T47D (cell line): Measurements from ENCODE around the gene DNM3.

Source experiments
- DNase-seq, 2 experiments: peaks; one replicate each; pipeline versions ENCODE4 v3.0.0 to v3.0.0-alpha.2; 2011 to 2012; ENCODE audit warnings: low read depth in 1 of 2, low spot score in 1 of 2
- JUND ChIP-seq: IDR thresholded peaks from 2 replicates; pipeline ENCODE4 v1.6.1; 2012; ENCODE audit warnings: low read depth
- in situ Hi-C: cut with HindIII; loops from 2 replicates; pipeline ENCODE4 v1.10.0; 2016; ENCODE audit warnings: low sequenced_read_pairs, low pct_unique_long_range_greater_than_20kb

DNM3 gene

DNA sequence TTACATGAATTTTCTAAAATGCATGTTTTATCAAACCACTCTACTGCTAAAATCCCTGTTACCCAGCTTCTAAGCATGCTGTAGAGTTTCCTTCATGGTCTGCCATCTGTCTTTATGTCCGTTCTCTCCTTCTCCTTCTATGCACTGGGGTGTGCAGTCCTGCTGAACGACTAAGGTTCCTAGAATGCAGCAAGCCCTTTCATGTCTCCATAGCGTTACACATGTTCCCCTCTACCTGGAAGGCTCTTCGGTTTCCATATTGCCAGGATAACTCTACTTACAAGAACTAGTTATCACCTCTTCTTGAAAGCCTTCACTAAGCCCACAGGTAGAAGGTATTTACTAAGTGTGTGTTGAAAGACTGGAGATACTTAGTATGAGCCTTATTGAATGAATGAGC is 22.2 kb downstream of the DNM3 start:
- in situ Hi-C loops = no loop called here
- TF ChIP-seq JUND = no peak
- no peak for DNase-seq

DNA sequence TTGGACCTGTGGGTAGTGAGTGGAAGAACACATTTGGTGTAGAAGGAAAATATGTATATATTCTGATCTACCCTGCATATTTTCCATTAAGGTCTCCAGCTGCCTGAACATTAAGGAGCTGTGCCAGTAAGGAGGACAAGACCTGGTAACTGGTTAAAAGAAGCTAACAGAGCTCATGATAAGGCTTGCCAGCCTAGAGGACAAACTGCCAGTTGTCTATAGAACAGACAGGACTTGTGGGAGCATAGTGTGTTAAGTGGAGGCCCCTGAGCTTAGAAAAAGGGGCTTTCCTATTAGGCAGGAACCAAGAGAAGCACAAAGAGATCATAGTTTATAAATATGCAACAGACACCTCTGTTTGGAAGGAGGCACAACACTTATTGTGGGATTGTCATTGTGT is 23.0 kb downstream of the DNM3 start:
- DNase-seq = no peak
- TF ChIP-seq JUND = no peak
- in situ Hi-C loops = no loop called here

DNA sequence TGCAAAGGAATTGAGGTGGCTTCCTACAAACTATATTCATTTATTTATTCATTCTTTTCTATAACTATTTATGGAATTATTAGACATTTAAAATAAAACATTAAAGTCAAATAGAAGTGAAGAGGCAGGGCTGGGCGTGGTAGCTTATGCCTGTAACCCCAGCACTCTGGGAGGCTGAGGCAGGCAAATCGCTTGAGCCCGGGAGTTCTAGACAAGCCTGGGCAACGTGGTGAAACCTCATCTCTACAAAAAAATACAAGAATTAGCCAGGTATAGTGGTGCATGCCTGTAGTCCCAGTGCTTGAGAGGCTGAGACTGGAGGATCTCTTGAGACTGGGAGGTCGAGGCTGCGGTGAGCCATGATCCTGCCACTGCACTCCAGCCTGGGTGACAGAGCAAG is 23.8 kb downstream of the DNM3 start:
- TF ChIP-seq JUND = no peak
- in situ Hi-C loops = no loop called here
- DNase-seq = no peak

DNA sequence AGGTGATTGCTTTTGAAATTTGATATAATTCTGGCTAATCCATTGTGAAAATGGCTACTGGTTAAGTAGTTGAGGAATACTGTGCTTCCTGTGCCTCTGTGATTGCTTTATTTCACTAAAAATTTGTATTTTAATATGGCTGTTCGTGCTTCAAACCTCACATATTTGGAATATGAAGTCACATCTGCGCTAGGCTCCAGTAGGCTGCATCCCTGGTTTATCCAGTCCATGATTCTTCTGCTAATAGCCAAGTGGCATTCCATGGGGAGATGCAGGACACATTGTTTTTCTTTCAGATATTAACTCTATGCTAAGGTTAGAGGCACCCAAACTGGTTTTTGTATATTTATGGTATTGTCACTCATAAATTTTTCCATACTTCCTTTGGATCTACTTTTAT is 25.9 kb downstream of the DNM3 start:
- TF ChIP-seq JUND = no peak
- no peak for DNase-seq
- in situ Hi-C loops = no loop called here

DNA sequence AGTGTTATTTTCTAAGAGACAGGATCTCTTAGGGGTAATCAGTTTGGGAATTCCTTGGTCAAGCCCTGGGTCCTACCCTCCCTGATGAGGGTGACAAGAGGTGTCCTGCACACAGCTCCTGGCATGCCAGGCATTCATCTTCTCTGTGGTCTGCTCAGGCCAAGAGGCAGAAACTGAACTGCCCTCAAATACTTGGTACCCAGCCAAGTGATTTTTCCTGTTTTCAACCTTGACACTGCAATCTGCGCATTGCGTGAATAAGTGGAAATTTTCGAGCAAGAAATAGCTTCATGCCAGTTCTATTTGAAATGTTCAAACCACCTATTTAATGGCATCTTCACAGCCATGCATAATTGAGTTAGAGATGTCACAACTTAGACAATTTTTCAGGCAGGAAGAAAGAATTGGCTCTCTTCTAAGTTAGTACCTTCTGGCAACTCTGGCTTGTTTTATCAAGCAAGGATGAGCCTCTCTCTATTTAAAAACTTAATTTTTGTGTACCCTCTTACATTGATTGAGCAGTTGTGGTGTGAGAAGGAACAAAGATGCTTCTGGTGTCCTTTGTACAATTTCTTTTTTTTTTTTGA is 27.0 kb downstream of the DNM3 start:
- TF ChIP-seq JUND = no peak
- in situ Hi-C loops = no loop called here

DNA sequence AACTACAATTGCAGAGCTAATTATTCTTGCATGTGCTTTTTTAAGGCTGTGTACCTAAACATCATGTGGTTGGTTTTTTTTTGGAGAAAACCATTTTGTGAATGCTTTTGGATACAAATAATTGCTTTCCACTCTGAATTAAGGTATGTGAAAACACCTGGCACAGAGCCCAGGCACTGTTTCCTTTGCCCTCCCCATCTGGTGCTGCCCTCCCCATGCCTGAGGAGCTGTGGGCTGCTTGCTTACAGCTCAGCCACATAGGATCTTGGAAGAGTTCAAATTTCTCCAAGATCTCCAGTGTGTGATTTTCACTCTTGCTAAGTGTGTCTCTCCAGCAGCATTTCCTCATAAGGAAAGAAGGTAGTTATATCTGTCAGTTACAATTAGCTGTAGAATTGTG is 27.8 kb downstream of the DNM3 start:
- TF ChIP-seq JUND = no peak
- no peak for DNase-seq
- in situ Hi-C loops = no loop called here

More for the DNA sequence above, 27.0 kb downstream of the DNM3 start:
- no peak for DNase-seq

DNA sequence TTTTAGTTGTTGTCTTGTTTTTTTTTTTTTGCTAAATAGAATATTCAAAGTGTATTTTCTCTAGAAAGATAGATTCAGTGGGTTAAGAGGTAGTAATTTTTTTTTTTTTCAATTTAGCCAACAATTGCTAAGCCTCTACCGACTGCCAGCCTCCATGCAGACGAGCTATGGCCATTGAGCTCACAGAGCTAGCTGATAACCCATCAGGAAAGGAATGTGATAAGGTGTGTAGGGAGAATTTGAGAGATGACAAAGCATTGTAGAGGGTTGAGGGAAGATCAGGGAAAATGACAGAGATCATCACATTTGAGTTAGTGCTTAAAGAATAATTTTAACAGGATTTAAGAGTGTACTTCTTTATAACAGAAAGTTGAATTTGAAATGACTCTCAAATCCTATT is 30.6 kb downstream of the DNM3 start:
- in situ Hi-C loops = no loop called here
- TF ChIP-seq JUND = no peak
- DNase-seq = no peak

DNA sequence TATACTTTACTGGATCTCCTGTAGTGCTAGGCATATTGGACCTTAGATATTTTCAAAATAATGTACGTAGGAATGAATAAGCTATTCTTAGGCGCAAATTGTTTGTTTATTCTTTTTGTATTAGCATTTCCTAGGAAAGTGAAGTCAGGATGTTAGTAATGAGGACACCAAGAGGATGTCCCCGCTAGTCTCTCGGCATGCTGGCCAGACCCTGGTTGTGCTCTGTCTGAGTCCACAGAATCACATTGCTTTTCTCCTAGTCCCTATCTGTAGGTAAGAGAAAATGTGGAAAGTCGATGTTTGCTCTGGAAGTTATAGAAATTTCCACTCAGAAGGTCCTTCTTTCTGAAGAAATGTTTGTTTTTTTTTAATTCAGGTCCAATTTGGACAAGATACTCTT is 31.1 kb downstream of the DNM3 start:
- no peak for TF ChIP-seq JUND
- DNase-seq = no peak
- in situ Hi-C loops = no loop called here

DNA sequence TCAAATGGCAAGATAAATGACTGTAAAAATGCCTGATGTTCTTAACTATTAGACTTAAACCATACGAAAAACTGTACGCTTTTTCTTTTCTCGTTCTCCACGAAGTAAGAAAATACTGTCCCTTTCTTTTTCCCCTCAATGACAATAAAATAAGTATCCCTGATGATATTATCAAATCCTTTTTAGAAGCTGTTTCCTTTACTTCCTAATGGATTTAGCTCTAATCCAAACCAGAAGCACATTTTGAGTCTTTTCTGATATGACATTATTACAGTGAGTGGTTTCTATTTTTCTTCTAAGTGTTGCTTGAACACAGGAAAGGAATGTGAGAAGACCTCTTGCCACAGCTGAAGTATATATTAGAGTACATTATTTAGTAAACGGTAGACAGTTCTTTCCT is 32.4 kb downstream of the DNM3 start:
- no peak for DNase-seq
- in situ Hi-C loops = no loop called here
- TF ChIP-seq JUND = no peak

DNA sequence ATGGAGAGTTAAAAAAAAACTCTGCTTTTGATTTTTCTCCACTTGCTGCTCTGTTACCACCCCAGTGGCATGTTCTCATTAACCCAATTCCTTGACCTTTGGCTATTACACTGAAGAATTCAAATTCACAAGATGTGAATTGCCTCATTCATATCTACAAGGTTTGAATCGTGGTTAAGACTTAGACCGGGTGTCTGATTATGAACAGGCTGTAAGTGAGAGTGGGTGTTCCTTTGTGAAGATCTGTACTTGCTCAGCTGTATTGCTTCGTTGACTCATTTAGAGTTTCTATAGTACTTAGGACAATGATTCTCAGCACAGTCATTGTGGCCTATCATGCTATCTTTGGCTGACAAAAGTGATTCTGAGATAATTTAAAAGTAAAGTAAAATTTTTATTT is 36.4 kb downstream of the DNM3 start:
- in situ Hi-C loops = no loop called here
- TF ChIP-seq JUND = no peak
- DNase-seq = no peak

DNA sequence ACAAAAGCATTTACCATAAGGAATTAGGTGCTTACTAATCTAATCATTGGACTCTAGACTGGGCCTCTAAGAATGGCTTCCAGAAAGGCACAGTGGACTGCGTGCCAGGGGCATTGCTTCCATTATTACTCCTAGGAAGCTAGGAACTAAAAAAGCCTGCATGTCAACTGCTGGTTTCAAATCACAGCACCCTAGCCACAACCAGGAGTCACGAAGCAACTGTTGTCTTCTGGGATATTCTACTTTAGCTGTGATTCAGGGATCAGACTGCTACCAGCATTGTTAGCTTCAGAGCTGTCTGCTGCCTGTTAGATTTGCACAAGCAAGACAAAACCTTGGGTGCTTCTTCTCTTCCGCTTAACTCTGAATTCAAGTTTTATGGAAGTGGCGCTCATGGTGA is 38.3 kb downstream of the DNM3 start:
- in situ Hi-C loops = no loop called here
- TF ChIP-seq JUND = no peak
- DNase-seq = no peak

DNA sequence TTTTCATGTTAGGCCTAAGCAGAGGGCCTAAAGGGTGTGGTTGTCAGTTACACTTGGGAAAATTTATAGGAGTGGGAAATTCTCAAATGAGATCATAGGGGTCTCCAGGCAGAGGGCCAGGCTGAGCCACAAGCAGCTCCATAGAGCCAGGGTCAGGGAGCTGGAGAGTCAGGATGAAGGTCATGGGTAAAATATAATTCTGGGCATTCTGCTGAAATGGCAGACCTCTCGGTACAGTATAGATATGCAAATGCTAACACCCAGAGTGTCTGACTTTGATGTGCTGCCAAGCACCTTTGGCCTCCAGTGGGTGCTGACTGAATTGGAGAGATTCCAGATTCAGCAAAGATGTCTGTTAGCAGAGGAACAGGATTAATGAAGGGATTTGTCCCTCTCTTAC is 40.1 kb downstream of the DNM3 start:
- TF ChIP-seq JUND = no peak
- no peak for DNase-seq
- in situ Hi-C loops = no loop called here

DNA sequence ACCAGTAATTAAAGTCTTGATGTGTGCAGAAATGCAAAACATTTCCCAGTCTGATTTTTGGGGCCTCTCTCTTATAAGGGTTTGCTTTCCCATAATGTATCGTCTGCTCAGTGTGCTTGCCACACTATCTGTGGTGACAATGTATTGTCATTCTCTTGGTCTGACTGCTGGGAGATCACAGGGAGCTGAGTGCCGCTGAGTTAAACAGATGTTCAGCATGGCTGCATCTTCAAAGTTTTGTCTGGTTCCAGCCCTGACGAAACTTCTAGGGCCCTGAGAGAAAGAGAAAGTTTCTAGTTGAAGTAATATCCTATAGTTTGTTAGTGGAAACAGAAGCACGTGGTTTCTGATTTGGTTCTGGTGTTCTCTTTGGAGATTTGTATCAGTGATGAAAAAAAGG is 42.6 kb downstream of the DNM3 start:
- in situ Hi-C loops = no loop called here
- DNase-seq = no peak
- no peak for TF ChIP-seq JUND

DNA sequence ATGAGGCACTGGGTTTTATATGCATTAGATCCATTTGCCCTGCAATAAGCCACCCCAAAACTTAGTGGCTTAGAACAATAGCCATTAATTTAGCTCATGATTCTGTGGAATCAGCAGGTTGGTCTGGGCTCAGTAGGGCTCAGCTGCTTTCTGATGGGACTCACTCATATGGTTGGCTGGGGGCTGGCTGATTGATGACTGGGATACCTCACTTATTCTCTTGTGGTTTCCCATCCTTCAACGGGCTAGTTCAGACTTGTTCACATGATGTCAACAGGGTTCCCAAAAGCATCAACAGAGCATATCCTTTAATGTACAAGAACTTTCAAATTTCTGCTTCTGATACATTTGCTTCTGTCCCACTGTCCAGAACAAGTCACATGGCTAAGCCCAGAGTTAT is 43.2 kb downstream of the DNM3 start:
- in situ Hi-C loops = no loop called here
- DNase-seq = no peak
- no peak for TF ChIP-seq JUND
